Uterus (tissue), 4 donors: ENCODE data around the gene CAMK1D. TPM values are rescaled to one million over a fixed set of nuclear protein-coding genes. Genes with fewer than 3 reads are reported as not detected.
A peak's percentile ranks its signal among the peaks of the same experiment; 100 is the strongest.

Experiments used
- DNase-seq, 2 donors: peaks; one replicate each; pipeline ENCODE4 v3.0.0-alpha.2; 2019 to 2020
- H3K27ac ChIP-seq, 2 donors: fragments of 200-600 bp; sonication (generic); 1 replicate in 1 of 2; 2 replicates in 1 of 2; pipeline ENCODE4 v1.5.1; 2016 to 2018
- H3K27me3 ChIP-seq, 2 donors: fragments of 200-600 bp; sonication (generic); one replicate each; pipeline ENCODE4 v1.5.1; 2018 to 2019; ENCODE audit warnings: control low read depth in 1 of 2
- H3K36me3 ChIP-seq, 2 donors: fragments of 200-600 bp; sonication (generic); one replicate each; pipeline ENCODE4 v1.5.1; 2019; ENCODE audit warnings: control low read depth in 1 of 2
- H3K4me1 ChIP-seq, 2 donors: fragments of 200-600 bp; sonication (generic); one replicate each; pipeline ENCODE4 v1.5.1; 2018 to 2019; ENCODE audit warnings: control low read depth in 1 of 2
- H3K4me3 ChIP-seq, 2 donors: fragments of 200-600 bp; sonication (generic); 1 replicate in 1 of 2; 2 replicates in 1 of 2; pipeline ENCODE4 v1.5.1; 2018 to 2019; ENCODE audit warnings: mild to moderate bottlenecking in 1 of 2
- H3K9me3 ChIP-seq, 2 donors: fragments of 200-600 bp; sonication (generic); one replicate each; pipeline ENCODE4 v1.5.1; 2019; ENCODE audit warnings: control low read depth in 1 of 2
- CTCF ChIP-seq, 4 experiments: fragments of 200-600 bp in 2 of 4; fragments of 450-650 bp in 2 of 4; sonication (generic) in 2 of 4; IDR thresholded peaks; one replicate each; pipeline ENCODE4 v1.5.1; 2016 to 2019; ENCODE audit warnings: antibody characterized with exemption in 4 of 4, mild to moderate bottlenecking in 2 of 4, moderate library complexity in 1 of 4
- POLR2A ChIP-seq, 2 donors: fragments of 450-650 bp; IDR thresholded peaks; one replicate each; pipeline ENCODE4 v1.6.1; 2016; ENCODE audit warnings: antibody characterized with exemption in 2 of 2, mild to moderate bottlenecking in 1 of 2, moderate library complexity in 1 of 2
- intact Hi-C: fragments of 100-400 bp; cut with DNase I; formaldehyde crosslinking; loops from one replicate; pipeline ENCODE4 v1.15.1; 2023; ENCODE audit warnings: low total_unique reads
- total RNA-seq, 4 donors: library from RNA; depleted of rRNA in 3 of 4; stranded (reverse); fragments of >200 nt in 3 of 4; gene quantifications; one replicate each; pipeline versions ENCODE4 v1.1.0 to v1.2.4, GENCODE V29; 2014 to 2023
- donor health status: DM: yes; HTN: yes; CAD: no.

The CAMK1D gene
- total RNA-seq, 4 donors from 2014 or later: 3.5 to 48.4 (median 10.8) TPM

GRCh38 chr10:12443026-12443425 is 93.7 kb downstream of the CAMK1D start:
- DNase-seq: no peak
- H3K27ac ChIP-seq: peak overlapping the region in 1 of 2 donors; percentile 37
- H3K27me3 ChIP-seq: no peaks in the 10 kb centered on the region
- no peak overlapping the region for H3K4me3 ChIP-seq
- no peaks in the 10 kb centered on the region for H3K4me1 ChIP-seq
- TF ChIP-seq CTCF (IDR thresholded peaks at IDR 0.05): no peak
- TF ChIP-seq POLR2A (IDR thresholded peaks at IDR 0.05): no peak
- intact Hi-C loops: no loop called here
- no peaks in the 10 kb centered on the region for H3K9me3 ChIP-seq
- no peaks in the 10 kb centered on the region for H3K36me3 ChIP-seq

- intact Hi-C loops: no loop called here
- H3K4me3 ChIP-seq: no peak overlapping the region
- DNase-seq: no peak
Measured at GRCh38 chr10:12444981-12445700, 95.8 kb downstream of the CAMK1D start.

GRCh38 chr10:12445701-12446334 is 96.5 kb downstream of the CAMK1D start:
- intact Hi-C loops: no loop called here
- peak overlapping the region; percentile 52 to 70 for H3K27ac ChIP-seq
- no peaks in the 10 kb centered on the region for H3K27me3 ChIP-seq
- no peaks in the 10 kb centered on the region for H3K4me1 ChIP-seq
- H3K36me3 ChIP-seq: no peaks in the 10 kb centered on the region
- H3K9me3 ChIP-seq: no peaks in the 10 kb centered on the region
- TF ChIP-seq CTCF (IDR thresholded peaks at IDR 0.05): no peak
- no peak for TF ChIP-seq POLR2A (IDR thresholded peaks at IDR 0.05)
- peak in 1 of 2 donors; percentile 30 for DNase-seq
- H3K4me3 ChIP-seq: no peak overlapping the region

More at GRCh38 chr10:12444981-12445700, 95.8 kb downstream of the CAMK1D start:
- TF ChIP-seq POLR2A (IDR thresholded peaks at IDR 0.05) (no peak), CTCF (IDR thresholded peaks at IDR 0.05) (no peak)
- Histone ChIP-seq H3K27ac (peak overlapping the region; percentile 52 to 70), H3K9me3 (no peaks in the 10 kb centered on the region), H3K4me1 (no peaks in the 10 kb centered on the region), H3K36me3 (no peaks in the 10 kb centered on the region), H3K27me3 (no peaks in the 10 kb centered on the region)

GRCh38 chr10:12448340-12448728 is 99.0 kb downstream of the CAMK1D start:
- intact Hi-C loops: no loop called here
- Histone ChIP-seq H3K36me3 (no peaks in the 10 kb centered on the region), H3K9me3 (no peaks in the 10 kb centered on the region), H3K4me3 (peak overlapping the region in 1 of 2 donors; percentile 10), H3K4me1 (no peaks in the 10 kb centered on the region), H3K27me3 (no peaks in the 10 kb centered on the region), H3K27ac (peak overlapping the region; percentile 45 to 46)
- TF ChIP-seq POLR2A (IDR thresholded peaks at IDR 0.05) (no peak), CTCF (IDR thresholded peaks at IDR 0.05) (no peak)
- DNase-seq: no peak

GRCh38 chr10:12448729-12449391 is 99.5 kb downstream of the CAMK1D start:
- H3K4me3 ChIP-seq: peak overlapping the region in 1 of 2 donors; percentile 10
- intact Hi-C loops: no loop called here

More at GRCh38 chr10:12448729-12449391, 99.5 kb downstream of the CAMK1D start:
- Histone ChIP-seq H3K27ac (peak overlapping the region; percentile 45 to 46), H3K27me3 (no peaks in the 10 kb centered on the region), H3K9me3 (no peaks in the 10 kb centered on the region), H3K4me1 (no peaks in the 10 kb centered on the region), H3K36me3 (no peaks in the 10 kb centered on the region)
- DNase-seq: peak; percentile 28 to 41
- TF ChIP-seq CTCF (IDR thresholded peaks at IDR 0.05) (no peak), POLR2A (IDR thresholded peaks at IDR 0.05) (no peak)
